Fibroblast of skin of left biceps (primary cell): Measurements from ENCODE around the gene ST8SIA1.
"Not testable (repeated sequence)": the region's sequence is repeated elsewhere in the genome, so short reads cannot be mapped to it uniquely, and the experiment has no call there.

Source experiments
- DNase-seq, 2 experiments: peaks; one replicate each; pipeline ENCODE4 v3.0.0-alpha.2; 2013; ENCODE audit warnings: low read depth in 2 of 2

Gene ST8SIA1

GRCh38 chr12:22334410-22335100 is at the start of gene ST8SIA1:
Gene ST8SIA1, minus strand, starts transcription at chr12:22334707. Its CDS starts 475 bp downstream, at chr12:22334232.
- no peak for DNase-seq

GRCh38 chr12:22380031-22380430 is 45.5 kb upstream of the ST8SIA1 start:
- DNase-seq: no peak

GRCh38 chr12:22377731-22378496 is 43.4 kb upstream of the ST8SIA1 start:
- no peak for DNase-seq

- DNase-seq: not testable (repeated sequence)
Observed at GRCh38 chr12:22376596-22377150, 42.2 kb upstream of the ST8SIA1 start.

GRCh38 chr12:22374508-22374907 is 40.0 kb upstream of the ST8SIA1 start:
- no peak for DNase-seq

GRCh38 chr12:22372277-22372837 is 37.9 kb upstream of the ST8SIA1 start:
- no peak for DNase-seq

GRCh38 chr12:22366181-22366580 is 31.7 kb upstream of the ST8SIA1 start:
- no peak for DNase-seq

GRCh38 chr12:22361785-22362184 is 27.3 kb upstream of the ST8SIA1 start:
- no peak for DNase-seq

GRCh38 chr12:22360774-22361173 is 26.3 kb upstream of the ST8SIA1 start:
- no peak for DNase-seq

- DNase-seq: no peak
Observed at GRCh38 chr12:22357531-22357930, 23.0 kb upstream of the ST8SIA1 start.

- no peak for DNase-seq
Observed at GRCh38 chr12:22356231-22356630, 21.7 kb upstream of the ST8SIA1 start.

GRCh38 chr12:22355011-22355580 is 20.6 kb upstream of the ST8SIA1 start:
- DNase-seq: no peak

- DNase-seq: no peak
Observed at GRCh38 chr12:22353615-22354325, 19.3 kb upstream of the ST8SIA1 start.

- no peak for DNase-seq
Observed at GRCh38 chr12:22350886-22351285, 16.4 kb upstream of the ST8SIA1 start.

GRCh38 chr12:22348208-22348607 is 13.7 kb upstream of the ST8SIA1 start:
- no peak for DNase-seq

GRCh38 chr12:22340143-22340542 is 5.6 kb upstream of the ST8SIA1 start:
- no peak for DNase-seq

- no peak for DNase-seq
Observed at GRCh38 chr12:22339691-22340090, 5.2 kb upstream of the ST8SIA1 start.

GRCh38 chr12:22335794-22336166 is 1.3 kb upstream of the ST8SIA1 start:
- DNase-seq: no peak

- DNase-seq: no peak
Observed at GRCh38 chr12:22333713-22334409, 646 bp downstream of the ST8SIA1 start.

GRCh38 chr12:22333186-22333712 is 1.3 kb downstream of the ST8SIA1 start:
- no peak for DNase-seq

GRCh38 chr12:22332202-22332601 is 2.3 kb downstream of the ST8SIA1 start:
- no peak for DNase-seq
